GM21423 (cell line): ENCODE data around the gene UBAP1L.
"Not testable (repeated sequence)": the region's sequence is repeated elsewhere in the genome, so short reads cannot be mapped to it uniquely, and the experiment has no call there.

Experiments
- ATAC-seq: cut with Tn5 transposase; IDR thresholded peaks from one replicate; pipeline ENCODE4 v1.9.1; 2021; ENCODE audit warnings: mild to moderate bottlenecking, moderate library complexity; ENCODE audit not compliant: unreplicated experiment

Gene UBAP1L

GRCh38 chr15:65048241-65048640, 66.8 kb downstream of the UBAP1L start:
- ATAC-seq = no peak

- no peak for ATAC-seq
These were observed 70.1 kb downstream of the UBAP1L start, which contains the start of gene SLC51B for GRCh38 chr15:65044724-65045481. TSS of gene SLC51B (plus strand) at chr15:65045387. CDS start at chr15:65050005, 4,618 bp downstream.

DNA sequence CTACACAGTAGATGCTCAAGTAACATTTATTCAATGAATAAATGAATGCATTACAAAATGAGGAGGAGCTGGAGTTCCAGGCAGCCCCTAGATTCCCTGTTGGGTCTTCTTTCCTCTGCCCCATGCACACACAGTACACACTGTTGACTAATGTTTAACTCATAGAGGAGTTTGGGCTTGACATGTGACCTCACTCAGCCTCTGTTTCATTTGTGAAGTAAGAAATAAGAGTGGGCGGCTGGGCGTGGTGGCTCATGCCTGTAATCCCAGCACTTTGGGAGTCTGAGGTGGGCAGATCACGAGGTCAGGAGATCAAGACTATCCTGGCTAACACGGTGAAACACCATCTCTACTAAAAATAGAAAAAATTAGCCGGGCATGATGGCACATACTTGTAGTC, 70.8 kb downstream of the UBAP1L start:
- not testable (repeated sequence) for ATAC-seq

DNA sequence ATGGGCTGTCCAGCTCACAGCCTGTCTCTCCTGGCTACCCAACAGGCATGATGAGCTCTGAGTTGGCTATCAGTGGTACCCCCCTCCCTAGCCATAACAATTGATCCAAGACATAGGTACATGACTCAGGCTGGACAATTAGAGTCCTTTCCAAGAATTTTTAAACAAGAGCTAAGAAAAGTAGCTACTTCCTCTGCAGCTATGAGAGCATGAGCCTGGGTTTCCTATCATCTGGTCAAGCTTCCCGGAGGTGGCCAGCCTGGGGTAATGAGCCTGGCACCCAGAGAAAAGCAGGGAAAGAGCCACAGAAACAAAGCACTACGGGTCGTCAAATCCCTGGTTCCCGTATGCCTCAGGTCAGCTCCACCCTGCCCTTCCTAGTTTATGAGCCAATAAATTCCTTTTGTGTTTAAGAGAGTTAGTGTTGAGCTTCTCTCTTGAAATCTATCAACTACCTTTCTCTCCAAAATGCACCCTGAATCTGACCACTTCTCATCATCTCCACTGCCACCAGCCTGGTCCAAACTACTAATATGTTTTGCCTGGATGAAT, 72.1 kb downstream of the UBAP1L start:
- no peak for ATAC-seq
